ENCODE measurements around the gene MMP3.

GRCh38 chr11:102793677-102794290 lies 49.6 kb downstream of the MMP3 start:
- TF ChIP-seq EZH2 (IDR thresholded peaks at IDR 0.05; ENCODE audit: borderline replicate concordance, low read length) (no peak), CTCF (IDR thresholded peaks at IDR 0.05; ENCODE audit: low read length) (no peak)
